GM18520 (cell line): ENCODE data around the gene MYLK2.
"Not testable (repeated sequence)": the region's sequence is repeated elsewhere in the genome, so short reads cannot be mapped to it uniquely, and the experiment has no call there.

Experiments
- ATAC-seq: cut with Tn5 transposase; IDR thresholded peaks from one replicate; pipeline ENCODE4 v1.9.1; 2021; ENCODE audit not compliant: unreplicated experiment

MYLK2 gene

GRCh38 chr20:31815408-31816188 lies 3.6 kb upstream of the MYLK2 start:
- no peak for ATAC-seq

GRCh38 chr20:31816221-31816620 lies 2.9 kb upstream of the MYLK2 start:
- ATAC-seq = no peak

- ATAC-seq = no peak
Measured at GRCh38 chr20:31817461-31817860, 1.7 kb upstream of the MYLK2 start.

GRCh38 chr20:31818376-31818908 lies 714 bp upstream of the MYLK2 start:
- ATAC-seq = no peak

- ATAC-seq = no peak
Measured at GRCh38 chr20:31820228-31820627, 1.1 kb downstream of the MYLK2 start.

- ATAC-seq = no peak
Measured at GRCh38 chr20:31821427-31821826, 2.3 kb downstream of the MYLK2 start.

- ATAC-seq = no peak
Measured at GRCh38 chr20:31822421-31823330, 3.5 kb downstream of the MYLK2 start.

GRCh38 chr20:31823360-31824124 lies 4.4 kb downstream of the MYLK2 start:
- no peak for ATAC-seq

- ATAC-seq = no peak
Measured at GRCh38 chr20:31824125-31824485, 4.9 kb downstream of the MYLK2 start.

GRCh38 chr20:31824554-31825313 lies 5.6 kb downstream of the MYLK2 start:
- no peak for ATAC-seq

- ATAC-seq = no peak
Measured at GRCh38 chr20:31826074-31826473, 6.9 kb downstream of the MYLK2 start.

GRCh38 chr20:31827059-31827458 lies 7.9 kb downstream of the MYLK2 start:
- ATAC-seq = no peak

- not testable (repeated sequence) for ATAC-seq
Measured at GRCh38 chr20:31828016-31828415, 8.9 kb downstream of the MYLK2 start.

GRCh38 chr20:31829731-31830130 lies 10.6 kb downstream of the MYLK2 start:
- no peak for ATAC-seq

GRCh38 chr20:31830406-31830981 lies 11.3 kb downstream of the MYLK2 start:
- ATAC-seq = no peak

GRCh38 chr20:31831211-31831610 lies 12.1 kb downstream of the MYLK2 start:
- ATAC-seq = no peak

- no peak for ATAC-seq
Measured at GRCh38 chr20:31831771-31832306, 12.7 kb downstream of the MYLK2 start.

GRCh38 chr20:31833130-31833930 lies 14.2 kb downstream of the MYLK2 start:
- ATAC-seq = no peak

GRCh38 chr20:31833931-31834521 lies 14.9 kb downstream of the MYLK2 start:
- ATAC-seq = no peak
